HEK293 (cell line): ENCODE results near the gene LTBP1.

Experiments
- CTCF ChIA-PET: fragments of 350-600 bp; formaldehyde crosslinking; extraction: SDS; loops from one replicate; lab custom pipeline; 2021; ENCODE audit warnings: antibody characterized with exemption; lab: Yijun Ruan, JAX
- POLR2A ChIA-PET: fragments of 300-600 bp; formaldehyde crosslinking; extraction: SDS; loops from one replicate; lab custom pipeline; 2020; ENCODE audit warnings: antibody characterized with exemption, inconsistent platforms; lab: Yijun Ruan, JAX
- H3K27ac ChIP-seq: fragments of 200-500 bp; sonication (Bioruptor generic); 2 replicates; pipeline ENCODE4 v1.5.1; 2014; ENCODE audit warnings: low read depth, low read length, control low read depth, inconsistent platforms; ENCODE audit errors: extremely low read depth
- H3K36me3 ChIP-seq, 2 experiments: fragments of 200-500 bp in 1 of 2; sonication (Bioruptor generic) in 1 of 2; 1 replicate in 1 of 2; 2 replicates in 1 of 2; pipeline ENCODE4 v1.5.1; 2014 to 2017; ENCODE audit warnings: inconsistent platforms in 2 of 2, low read length in 2 of 2; ENCODE audit not compliant: control insufficient read depth in 2 of 2, insufficient read depth in 1 of 2
- H3K4me1 ChIP-seq: fragments of 200-500 bp; sonication (Bioruptor generic); 2 replicates; pipeline ENCODE4 v1.5.1; 2014; ENCODE audit warnings: mild to moderate bottlenecking, low read length, inconsistent platforms; ENCODE audit not compliant: control insufficient read depth, insufficient read depth
- H3K4me3 ChIP-seq: 2 replicates; pipeline ENCODE4 v1.5.1; 2011; ENCODE audit warnings: low read depth, mild to moderate bottlenecking, control low read depth, low read length, moderate library complexity
- H3K9me3 ChIP-seq: fragments of 200-500 bp; sonication (Bioruptor generic); 2 replicates; pipeline ENCODE4 v1.5.1; 2014; ENCODE audit warnings: low read depth, low read length, inconsistent platforms; ENCODE audit not compliant: control insufficient read depth, insufficient read depth
- GFI1B ChIP-seq: fragments of 450-650 bp; formaldehyde crosslinking; IDR thresholded peaks from 2 replicates; pipeline ENCODE4 v1.5.1; 2016; ENCODE audit warnings: missing biosample characterization, missing genetic modification characterization
- KLF1 ChIP-seq: fragments of 450-650 bp; formaldehyde crosslinking; IDR thresholded peaks from 2 replicates; pipeline ENCODE4 v1.5.1; 2016; ENCODE audit warnings: missing biosample characterization, missing genetic modification characterization
- PRDM1 ChIP-seq: fragments of 450-650 bp; formaldehyde crosslinking; IDR thresholded peaks from 2 replicates; pipeline ENCODE4; 2016; ENCODE audit warnings: missing biosample characterization, missing genetic modification characterization
- SETDB1 ChIP-seq: IDR thresholded peaks from one replicate; pipeline ENCODE4 v1.6.1; 2017; ENCODE audit warnings: mild to moderate bottlenecking, low read length, moderate library complexity, mixed read lengths; ENCODE audit not compliant: insufficient read length
- SP7 ChIP-seq: fragments of 450-650 bp; formaldehyde crosslinking; IDR thresholded peaks from 2 replicates; pipeline ENCODE4 v1.5.1; 2016; ENCODE audit warnings: missing biosample characterization, missing genetic modification characterization
- ZBTB8A ChIP-seq: fragments of 450-650 bp; formaldehyde crosslinking; IDR thresholded peaks from 2 replicates; pipeline ENCODE4 v1.5.1; 2016; ENCODE audit warnings: missing biosample characterization, missing genetic modification characterization
- ZFHX2 ChIP-seq: fragments of 450-650 bp; formaldehyde crosslinking; conservative IDR thresholded peaks from 2 replicates; pipeline ENCODE4 v1.5.1; 2016; ENCODE audit warnings: missing biosample characterization, missing genetic modification characterization
- ZFP41 ChIP-seq: fragments of 450-650 bp; formaldehyde crosslinking; IDR thresholded peaks from 2 replicates; pipeline ENCODE4 v1.5.1; 2016; ENCODE audit warnings: missing biosample characterization, missing genetic modification characterization, borderline replicate concordance
- ZNF140 ChIP-seq: fragments of 450-650 bp; formaldehyde crosslinking; IDR thresholded peaks from 2 replicates; pipeline ENCODE4 v1.5.1; 2016; ENCODE audit warnings: missing biosample characterization, missing genetic modification characterization
- ZNF2 ChIP-seq: fragments of 450-650 bp; formaldehyde crosslinking; IDR thresholded peaks from 2 replicates; pipeline ENCODE4 v1.5.1; 2016; ENCODE audit warnings: missing biosample characterization, missing genetic modification characterization
- ZNF26 ChIP-seq: fragments of 450-650 bp; formaldehyde crosslinking; IDR thresholded peaks from 2 replicates; pipeline ENCODE4 v1.5.1; 2016; ENCODE audit warnings: missing biosample characterization, missing genetic modification characterization
- ZNF341 ChIP-seq: fragments of 450-650 bp; formaldehyde crosslinking; IDR thresholded peaks from 2 replicates; pipeline ENCODE4; 2016; ENCODE audit warnings: low read depth, missing biosample characterization, missing genetic modification characterization
- ZNF398 ChIP-seq: fragments of 450-650 bp; formaldehyde crosslinking; IDR thresholded peaks from 2 replicates; pipeline ENCODE4 v1.5.1; 2017; ENCODE audit warnings: missing biosample characterization, missing genetic modification characterization
- ZNF48 ChIP-seq: fragments of 450-650 bp; formaldehyde crosslinking; IDR thresholded peaks from 2 replicates; pipeline ENCODE4 v1.5.1; 2016; ENCODE audit warnings: missing biosample characterization, missing genetic modification characterization
- ZNF544 ChIP-seq: fragments of 450-650 bp; formaldehyde crosslinking; IDR thresholded peaks from 2 replicates; pipeline ENCODE4 v1.5.0; 2017; ENCODE audit warnings: missing biosample characterization, missing genetic modification characterization
- ZNF600 ChIP-seq: fragments of 450-650 bp; formaldehyde crosslinking; IDR thresholded peaks from 2 replicates; pipeline ENCODE4 v1.5.1; 2016; ENCODE audit warnings: missing biosample characterization, missing genetic modification characterization
- ZNF624 ChIP-seq: fragments of 450-650 bp; formaldehyde crosslinking; IDR thresholded peaks from 2 replicates; pipeline ENCODE4 v1.5.1; 2017; ENCODE audit warnings: missing biosample characterization, missing genetic modification characterization
- ZNF660 ChIP-seq: fragments of 450-650 bp; IDR thresholded peaks from 2 replicates; pipeline ENCODE4 v1.5.1; 2018; ENCODE audit warnings: missing biosample characterization, mild to moderate bottlenecking, missing genetic modification characterization
- ZNF747 ChIP-seq: fragments of 450-650 bp; formaldehyde crosslinking; IDR thresholded peaks from 2 replicates; pipeline ENCODE4 v1.5.1; 2016; ENCODE audit warnings: missing biosample characterization, missing genetic modification characterization
- ZNF843 ChIP-seq: fragments of 450-650 bp; formaldehyde crosslinking; IDR thresholded peaks from 2 replicates; pipeline ENCODE4 v1.5.1; 2016; ENCODE audit warnings: missing biosample characterization, missing genetic modification characterization
- ZXDB ChIP-seq: fragments of 450-650 bp; formaldehyde crosslinking; IDR thresholded peaks from 2 replicates; pipeline ENCODE4 v1.5.1; 2016; ENCODE audit warnings: missing biosample characterization, missing genetic modification characterization
- TF ChIP-seq, protein P1 (sequence below): fragments of 450-650 bp; formaldehyde crosslinking; IDR thresholded peaks from 2 replicates; pipeline ENCODE4 v1.5.1; 2016; ENCODE audit warnings: missing biosample characterization, missing genetic modification characterization, low read depth
- TF ChIP-seq, protein P2 (sequence below): fragments of 450-650 bp; IDR thresholded peaks from 2 replicates; pipeline ENCODE4 v1.5.1; 2018; ENCODE audit warnings: missing biosample characterization, mild to moderate bottlenecking, missing genetic modification characterization
- TF ChIP-seq, protein P3 (sequence below): fragments of 450-650 bp; IDR thresholded peaks from 2 replicates; pipeline ENCODE4 v1.5.1; 2018; ENCODE audit warnings: missing biosample characterization, missing genetic modification characterization

The LTBP1 gene

GRCh38 chr2:33069894-33070651 lies 123.3 kb downstream of the LTBP1 start (continued):
- TF ChIP-seq ZNF398 (tag by site-specific recombination) (no peak), ZNF660 (peak; percentile 86; the same call in 1 of the 2 replicates), ZNF600 (tag by site-specific recombination) (peak; percentile 62), ZFHX2 (no peak), ZXDB (tag by site-specific recombination) (no peak), ZNF140 (tag by site-specific recombination) (no peak), ZNF341 (tag by site-specific recombination) (no peak), PRDM1 (0 out of 2 replicates have a peak, but pooled peaks have one; percentile 10)

GRCh38 chr2:33071591-33071990 lies 124.8 kb downstream of the LTBP1 start:
- Histone ChIP-seq H3K27ac (no peak overlapping the region), H3K36me3 (no peaks in the 10 kb centered on the region), H3K9me3 (no peaks in the 10 kb centered on the region), H3K4me1 (peaks cover 4% of the 10 kb centered on the region; the same call in 1 of the 2 replicates), H3K4me3 (no peak overlapping the region)
- CTCF ChIA-PET: interaction anchor here (0.6 to 0.9 kb wide), 2 partner anchors 148 to 297 kb away, joined by 3 read pairs; no protein-coding TSS in a partner anchor
- POLR2A ChIA-PET: no interaction called here
- TF ChIP-seq, protein P1, sequence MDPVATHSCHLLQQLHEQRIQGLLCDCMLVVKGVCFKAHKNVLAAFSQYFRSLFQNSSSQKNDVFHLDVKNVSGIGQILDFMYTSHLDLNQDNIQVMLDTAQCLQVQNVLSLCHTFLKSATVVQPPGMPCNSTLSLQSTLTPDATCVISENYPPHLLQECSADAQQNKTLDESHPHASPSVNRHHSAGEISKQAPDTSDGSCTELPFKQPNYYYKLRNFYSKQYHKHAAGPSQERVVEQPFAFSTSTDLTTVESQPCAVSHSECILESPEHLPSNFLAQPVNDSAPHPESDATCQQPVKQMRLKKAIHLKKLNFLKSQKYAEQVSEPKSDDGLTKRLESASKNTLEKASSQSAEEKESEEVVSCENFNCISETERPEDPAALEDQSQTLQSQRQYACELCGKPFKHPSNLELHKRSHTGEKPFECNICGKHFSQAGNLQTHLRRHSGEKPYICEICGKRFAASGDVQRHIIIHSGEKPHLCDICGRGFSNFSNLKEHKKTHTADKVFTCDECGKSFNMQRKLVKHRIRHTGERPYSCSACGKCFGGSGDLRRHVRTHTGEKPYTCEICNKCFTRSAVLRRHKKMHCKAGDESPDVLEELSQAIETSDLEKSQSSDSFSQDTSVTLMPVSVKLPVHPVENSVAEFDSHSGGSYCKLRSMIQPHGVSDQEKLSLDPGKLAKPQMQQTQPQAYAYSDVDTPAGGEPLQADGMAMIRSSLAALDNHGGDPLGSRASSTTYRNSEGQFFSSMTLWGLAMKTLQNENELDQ: no peak
- 0 out of 2 replicates have a peak, but pooled peaks have one; percentile 11 for TF ChIP-seq SP7 (tag by site-specific recombination)
- no peak for TF ChIP-seq ZFP41 (tag by site-specific recombination)

GRCh38 chr2:33072614-33073013 lies 125.9 kb downstream of the LTBP1 start:
- CTCF ChIA-PET: interaction anchor here (0.7 kb wide), 1 partner anchor 171 kb away, joined by 6 read pairs; no protein-coding TSS in a partner anchor
- no peaks in the 10 kb centered on the region for H3K9me3 ChIP-seq
- peaks cover 4% of the 10 kb centered on the region; the same call in 1 of the 2 replicates for H3K4me1 ChIP-seq
- no peak overlapping the region for H3K4me3 ChIP-seq
- no peak overlapping the region for H3K27ac ChIP-seq
- no peaks in the 10 kb centered on the region for H3K36me3 ChIP-seq
- POLR2A ChIA-PET: no interaction called here
- TF ChIP-seq ZNF26 (tag by site-specific recombination): no peak
- TF ChIP-seq ZNF843 (tag by site-specific recombination): no peak
- TF ChIP-seq KLF1 (tag by site-specific recombination): no peak
- TF ChIP-seq, protein P2, sequence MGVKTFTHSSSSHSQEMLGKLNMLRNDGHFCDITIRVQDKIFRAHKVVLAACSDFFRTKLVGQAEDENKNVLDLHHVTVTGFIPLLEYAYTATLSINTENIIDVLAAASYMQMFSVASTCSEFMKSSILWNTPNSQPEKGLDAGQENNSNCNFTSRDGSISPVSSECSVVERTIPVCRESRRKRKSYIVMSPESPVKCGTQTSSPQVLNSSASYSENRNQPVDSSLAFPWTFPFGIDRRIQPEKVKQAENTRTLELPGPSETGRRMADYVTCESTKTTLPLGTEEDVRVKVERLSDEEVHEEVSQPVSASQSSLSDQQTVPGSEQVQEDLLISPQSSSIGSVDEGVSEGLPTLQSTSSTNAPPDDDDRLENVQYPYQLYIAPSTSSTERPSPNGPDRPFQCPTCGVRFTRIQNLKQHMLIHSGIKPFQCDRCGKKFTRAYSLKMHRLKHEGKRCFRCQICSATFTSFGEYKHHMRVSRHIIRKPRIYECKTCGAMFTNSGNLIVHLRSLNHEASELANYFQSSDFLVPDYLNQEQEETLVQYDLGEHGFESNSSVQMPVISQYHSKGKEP (tag by site-specific recombination): no peak
- no peak for TF ChIP-seq ZNF2 (tag by site-specific recombination)
- no peak for TF ChIP-seq ZNF48 (tag by site-specific recombination)
- TF ChIP-seq ZNF624: no peak
- TF ChIP-seq ZNF747: no peak
- no peak for TF ChIP-seq GFI1B (tag by site-specific recombination)
- TF ChIP-seq, protein P3, sequence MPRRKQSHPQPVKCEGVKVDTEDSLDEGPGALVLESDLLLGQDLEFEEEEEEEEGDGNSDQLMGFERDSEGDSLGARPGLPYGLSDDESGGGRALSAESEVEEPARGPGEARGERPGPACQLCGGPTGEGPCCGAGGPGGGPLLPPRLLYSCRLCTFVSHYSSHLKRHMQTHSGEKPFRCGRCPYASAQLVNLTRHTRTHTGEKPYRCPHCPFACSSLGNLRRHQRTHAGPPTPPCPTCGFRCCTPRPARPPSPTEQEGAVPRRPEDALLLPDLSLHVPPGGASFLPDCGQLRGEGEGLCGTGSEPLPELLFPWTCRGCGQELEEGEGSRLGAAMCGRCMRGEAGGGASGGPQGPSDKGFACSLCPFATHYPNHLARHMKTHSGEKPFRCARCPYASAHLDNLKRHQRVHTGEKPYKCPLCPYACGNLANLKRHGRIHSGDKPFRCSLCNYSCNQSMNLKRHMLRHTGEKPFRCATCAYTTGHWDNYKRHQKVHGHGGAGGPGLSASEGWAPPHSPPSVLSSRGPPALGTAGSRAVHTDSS: no peak
- no peak for TF ChIP-seq ZBTB8A
- no peak for TF ChIP-seq SETDB1
- TF ChIP-seq ZNF544 (tag by site-specific recombination): no peak
